Ureter (tissue), 1 donor: ENCODE results near the gene NTN4. TPM values are rescaled to one million over a fixed set of nuclear protein-coding genes. Genes with fewer than 3 reads are reported as not detected.
"Not testable (repeated sequence)": the region's sequence is repeated elsewhere in the genome, so short reads cannot be mapped to it uniquely, and the experiment has no call there.

ENCODE experiments used
- DNase-seq: peaks from one replicate; pipeline ENCODE4 v3.0.0-alpha.2; 2020; ENCODE audit warnings: low spot score
- total RNA-seq: library from RNA; stranded (reverse); gene quantifications from one replicate; pipeline ENCODE4 v1.2.4, GENCODE V29; 2023
- donor health status: DM: yes; HTN: yes; CAD: no.

NTN4 gene
- total RNA-seq, result 97.7 TPM

DNA sequence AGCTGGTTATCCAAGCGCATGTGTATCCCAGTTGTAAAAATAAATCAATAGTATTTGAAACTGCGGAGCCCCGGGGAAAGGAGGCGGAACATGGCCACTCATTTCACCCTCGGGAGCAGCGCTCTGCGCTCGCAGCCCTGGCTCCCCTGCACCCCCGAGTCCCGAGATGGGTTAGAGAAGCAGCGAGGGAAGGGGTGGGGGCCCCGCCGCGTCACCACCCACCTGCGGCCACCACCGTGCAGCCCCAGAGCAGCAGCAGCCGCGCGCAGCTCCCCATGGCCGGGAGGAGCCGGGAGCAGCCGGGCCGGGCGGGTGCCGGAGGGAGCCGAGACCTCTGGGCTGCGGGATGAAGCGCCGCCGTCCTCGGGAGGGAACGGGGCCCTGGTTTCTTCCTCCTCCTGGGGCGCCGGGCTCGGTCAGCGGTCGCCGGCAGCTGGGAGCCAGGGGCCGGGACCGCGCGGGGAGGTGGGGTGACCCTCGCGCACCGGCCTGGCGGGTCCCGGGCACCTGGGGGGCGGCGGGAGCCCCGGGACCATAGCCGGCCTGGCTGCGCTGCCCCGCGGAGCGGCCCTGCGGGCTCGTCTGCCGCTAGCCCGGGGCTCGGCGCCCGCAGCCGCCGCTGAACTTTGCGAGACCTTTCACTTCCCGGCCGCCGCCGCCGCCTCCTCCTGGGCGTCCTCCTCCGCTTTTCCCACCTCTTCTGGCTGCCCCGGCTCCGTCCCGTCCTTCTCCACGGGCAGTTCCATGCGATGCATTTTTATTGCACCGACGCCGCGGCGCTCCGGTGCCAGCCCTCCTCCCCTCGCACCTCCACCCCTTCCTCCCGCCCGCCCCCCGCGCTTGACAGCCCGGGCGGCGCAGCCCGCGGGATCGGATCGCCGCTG, at the start of gene NTN4:
Gene NTN4, minus strand, starts transcription at position 732 of the 884 bp plus-strand sequence. Its CDS starts 455 bp downstream, at position 277.
- DNase-seq, result peak; percentile 49

DNA sequence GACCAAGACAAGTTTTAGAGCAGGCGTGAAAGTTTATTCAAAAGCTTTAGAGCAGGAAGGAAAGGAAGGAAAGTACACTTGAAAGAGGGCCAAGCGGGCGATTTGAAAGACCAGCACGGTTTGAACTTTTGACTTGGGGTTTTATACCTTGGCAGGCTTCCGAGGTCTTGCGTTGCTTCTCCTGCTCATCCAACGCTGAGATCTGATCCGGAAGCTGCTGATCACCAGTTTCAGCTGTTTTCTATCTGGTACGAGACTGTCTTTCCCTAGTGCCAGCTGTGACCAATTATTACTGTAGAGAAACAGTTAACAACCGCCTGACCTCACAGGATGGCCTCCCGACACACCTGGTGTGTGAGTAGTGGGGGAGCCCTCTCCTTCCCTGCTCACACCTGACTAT, 47.6 kb upstream of the NTN4 start:
- no peak for DNase-seq

DNA sequence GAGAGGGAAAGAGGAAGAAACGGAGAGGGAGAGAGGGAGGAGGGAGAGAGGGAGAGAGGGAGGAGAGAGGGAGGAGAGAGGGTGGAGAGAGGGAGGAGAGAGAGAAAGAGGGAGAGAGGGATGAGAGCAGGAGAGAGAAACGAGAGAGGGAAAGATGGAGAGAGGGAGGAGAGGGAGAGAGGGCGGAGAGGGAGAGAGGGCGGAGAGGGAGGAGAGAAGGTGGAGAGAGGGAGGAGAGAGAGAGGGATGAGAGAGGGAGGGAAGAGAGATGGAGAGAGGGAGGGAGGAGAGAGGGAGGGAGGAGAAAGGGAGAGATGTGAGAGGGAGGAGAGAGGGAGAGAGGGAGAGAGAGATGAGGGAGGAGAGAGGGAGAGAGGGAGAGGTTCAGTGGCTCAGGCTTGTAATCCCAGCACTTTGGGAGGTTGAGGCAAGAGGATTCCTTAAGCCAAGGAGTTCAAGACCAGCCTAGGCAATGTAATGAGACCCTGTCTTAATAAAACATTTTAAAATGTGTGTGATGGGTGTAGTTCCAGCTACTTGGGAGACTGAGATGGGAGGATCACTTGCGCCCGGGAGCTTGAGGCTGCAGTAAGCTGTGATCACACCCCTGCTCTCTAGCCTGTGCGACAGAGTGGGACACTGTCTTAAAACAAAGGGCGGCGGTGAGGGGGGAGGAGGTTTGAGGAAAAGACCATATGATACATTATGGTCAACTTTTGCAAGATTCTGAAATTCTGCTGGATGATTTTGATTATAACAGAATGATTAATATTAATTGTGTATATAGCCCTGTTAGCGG, 46.9 kb upstream of the NTN4 start:
- DNase-seq, result no peak

DNA sequence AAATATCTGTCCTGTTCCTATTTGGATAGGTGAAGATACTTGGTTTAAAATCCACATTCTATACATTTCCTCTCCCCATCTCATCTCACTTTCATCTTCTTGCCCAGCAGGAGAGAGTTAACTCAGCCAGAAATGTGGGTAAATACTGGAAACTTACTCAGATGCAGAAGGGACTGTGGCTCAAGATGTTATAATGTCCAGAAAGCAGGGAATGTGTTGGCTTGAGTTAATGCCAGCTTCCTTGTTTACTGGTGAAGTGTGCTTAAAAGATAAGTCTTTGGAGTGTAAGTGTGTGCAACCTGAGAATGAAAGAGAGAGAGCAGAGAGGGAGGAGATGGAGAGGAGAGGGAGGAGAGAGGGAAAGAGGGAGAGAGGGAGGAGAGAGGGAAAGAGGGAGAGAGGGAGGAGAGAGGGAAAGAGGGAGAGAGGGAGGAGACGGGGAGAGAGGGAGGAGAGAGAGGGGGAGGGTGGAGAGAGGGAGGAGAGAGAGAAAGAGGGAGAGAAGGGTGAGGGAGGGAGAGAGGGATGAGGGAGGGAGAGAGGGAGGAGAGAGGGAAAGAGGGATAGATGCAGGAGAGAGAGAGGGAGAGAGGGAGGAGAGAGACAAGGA, 46.2 kb upstream of the NTN4 start:
- no peak for DNase-seq

DNA sequence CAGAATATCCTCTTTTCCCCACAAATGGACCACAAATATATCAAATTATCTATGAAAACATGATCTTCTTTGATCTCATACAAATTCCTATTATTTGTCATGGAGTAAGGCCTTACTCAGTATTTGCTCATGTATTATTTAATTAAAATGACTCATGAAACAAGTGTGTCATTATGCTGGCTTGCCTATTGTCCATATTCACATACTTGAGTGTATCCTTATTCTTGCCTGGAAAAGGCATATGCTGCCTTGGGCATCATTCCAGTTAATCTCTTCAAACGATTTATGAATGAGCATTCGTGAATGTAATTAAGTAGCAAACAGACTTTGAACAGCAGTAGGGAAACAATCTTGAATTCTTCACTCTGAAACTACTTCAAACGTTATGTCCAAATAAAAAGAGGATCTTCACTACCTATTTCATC, 45.6 kb upstream of the NTN4 start:
- DNase-seq, result no peak

DNA sequence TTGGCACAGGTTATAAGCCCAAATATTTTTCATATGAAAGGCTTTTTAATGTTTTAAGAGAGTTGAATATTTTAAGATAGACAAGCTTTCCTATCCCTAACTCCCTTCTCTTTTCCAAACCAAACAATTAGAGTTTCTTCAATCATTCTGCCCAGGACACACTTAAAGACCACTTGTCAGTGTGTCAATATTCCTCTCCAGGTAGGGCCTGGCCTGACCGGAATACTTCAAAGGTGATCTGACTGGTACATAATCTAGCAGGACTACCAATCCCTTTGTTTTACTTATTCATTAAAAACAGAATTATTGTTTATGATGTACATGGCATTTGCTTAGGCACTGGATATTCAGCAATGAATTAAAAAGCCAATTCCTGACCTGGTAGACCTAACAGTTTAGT, 44.0 kb upstream of the NTN4 start:
- DNase-seq, result no peak

DNA sequence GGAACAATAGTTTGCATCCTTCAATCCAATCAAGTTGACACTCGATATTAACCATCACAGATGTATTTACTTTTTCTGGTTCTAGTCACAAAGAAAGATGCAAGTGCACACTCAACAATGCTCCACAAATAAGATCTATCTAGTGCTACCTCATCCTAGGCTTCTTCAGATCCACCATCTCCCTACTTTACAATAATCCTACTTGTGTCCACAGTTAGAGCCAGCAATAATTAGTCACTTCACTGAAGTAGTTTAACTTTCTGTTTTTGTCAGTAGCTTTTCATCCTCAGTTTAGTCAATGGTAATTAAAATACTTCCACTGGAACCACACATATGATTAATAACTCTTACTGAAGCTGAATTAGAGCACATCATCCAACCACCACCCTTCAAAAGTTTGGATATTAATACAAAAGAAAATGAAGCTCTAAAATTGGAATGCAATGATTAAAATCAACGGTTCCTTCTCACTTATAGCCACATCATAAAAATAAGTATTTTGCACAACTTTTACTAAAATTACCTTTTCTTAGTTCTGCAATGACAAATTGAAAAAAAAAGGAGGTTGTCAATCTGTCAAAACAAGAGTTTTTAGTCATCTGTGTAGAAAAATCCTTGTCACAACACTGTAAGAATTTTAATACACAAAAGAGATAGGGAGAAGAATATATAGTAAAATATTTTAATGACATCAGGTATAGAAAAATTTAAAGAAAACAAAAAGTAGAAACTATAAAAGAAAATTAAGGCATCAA, 39.9 kb upstream of the NTN4 start:
- no peak for DNase-seq

DNA sequence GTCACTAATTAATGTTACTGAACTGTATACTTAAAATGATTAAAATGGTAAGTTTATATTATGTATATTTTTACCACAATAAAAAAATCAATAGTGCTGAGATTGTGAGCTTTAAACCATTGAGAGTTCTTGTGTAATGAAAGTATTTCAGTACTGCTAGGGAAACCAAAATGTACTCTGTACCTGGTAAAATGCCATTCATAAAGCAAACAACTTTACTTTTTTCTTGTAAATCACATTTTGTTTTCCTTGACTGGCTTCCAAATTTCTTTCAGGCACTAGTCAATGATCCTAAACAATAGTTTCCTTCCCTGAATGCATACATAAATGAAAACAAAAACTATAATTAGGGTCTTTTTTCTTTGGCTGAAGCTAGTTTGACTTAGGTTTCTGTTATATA, 38.8 kb upstream of the NTN4 start:
- no peak for DNase-seq

DNA sequence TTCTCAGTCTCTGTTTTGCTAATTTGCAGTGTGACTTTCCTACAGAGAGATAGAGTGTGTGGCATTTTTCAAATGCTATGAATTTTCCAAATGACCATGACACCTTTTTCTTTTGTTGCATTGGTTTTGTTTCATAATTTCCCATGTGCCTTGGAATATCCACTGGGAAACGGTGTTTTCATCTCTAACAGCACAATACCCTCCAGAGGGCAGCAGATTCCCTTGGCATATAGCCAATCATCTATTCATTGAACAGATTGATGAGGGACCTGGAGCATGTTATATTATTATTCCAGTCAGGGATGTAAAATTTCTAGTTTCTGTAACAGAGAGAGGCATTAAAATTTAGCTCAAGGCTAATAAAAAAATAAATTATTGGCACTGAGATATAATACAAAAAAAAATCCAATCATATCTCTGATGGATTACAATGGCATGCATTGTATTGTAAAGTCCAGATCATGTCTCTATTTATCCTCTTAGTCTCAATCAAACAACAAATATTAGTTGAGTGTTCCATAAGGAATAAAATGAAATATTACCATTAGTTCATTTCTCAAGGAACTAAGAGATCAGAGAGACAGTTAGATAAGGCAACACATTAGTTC, 29.6 kb upstream of the NTN4 start:
- no peak for DNase-seq

DNA sequence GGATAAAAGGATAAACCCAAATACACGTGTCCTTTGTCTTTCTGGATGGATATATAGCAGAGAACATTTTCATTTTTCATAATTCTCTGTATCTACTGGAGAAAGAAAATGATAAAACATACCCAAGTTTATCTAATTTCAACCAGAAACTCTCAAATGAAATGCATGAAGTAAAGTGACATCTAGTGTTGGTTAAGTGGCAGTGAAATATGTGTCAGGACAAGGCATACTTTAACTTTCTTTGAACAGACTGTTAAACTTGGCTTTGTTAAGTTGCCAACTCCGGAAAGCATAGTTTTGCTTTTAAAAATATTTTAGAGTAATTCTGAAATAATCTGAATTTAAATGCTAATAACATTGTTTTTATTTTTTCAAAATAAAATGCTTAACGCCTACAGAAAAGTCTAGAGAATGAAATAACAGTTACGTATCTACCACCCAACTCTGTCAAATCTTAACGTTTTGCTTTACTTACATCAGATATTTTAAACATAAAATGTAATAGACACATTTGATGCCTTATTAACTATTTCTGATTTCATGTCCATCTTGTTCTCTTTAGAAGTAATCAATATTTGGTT, 25.2 kb upstream of the NTN4 start:
- DNase-seq, result no peak

DNA sequence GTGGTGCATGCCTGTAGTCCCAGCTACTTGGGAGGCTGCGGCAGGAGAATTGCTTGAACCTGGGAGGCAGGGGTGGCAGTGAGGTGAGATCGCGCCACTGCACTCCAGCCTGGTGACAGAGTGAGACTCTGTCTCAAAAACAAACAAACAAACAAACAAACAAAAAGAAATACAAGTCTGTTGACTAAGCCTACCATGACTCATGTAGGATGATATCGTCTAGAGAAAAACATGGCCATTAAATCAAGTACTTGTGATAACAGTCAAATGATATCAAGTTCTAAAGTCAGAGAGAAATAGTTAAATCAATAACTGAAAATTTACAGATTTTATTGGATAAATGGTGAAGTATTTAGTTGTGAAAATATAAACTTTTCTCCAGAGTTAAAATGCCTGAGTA, 21.6 kb upstream of the NTN4 start:
- DNase-seq, result not testable (repeated sequence)

DNA sequence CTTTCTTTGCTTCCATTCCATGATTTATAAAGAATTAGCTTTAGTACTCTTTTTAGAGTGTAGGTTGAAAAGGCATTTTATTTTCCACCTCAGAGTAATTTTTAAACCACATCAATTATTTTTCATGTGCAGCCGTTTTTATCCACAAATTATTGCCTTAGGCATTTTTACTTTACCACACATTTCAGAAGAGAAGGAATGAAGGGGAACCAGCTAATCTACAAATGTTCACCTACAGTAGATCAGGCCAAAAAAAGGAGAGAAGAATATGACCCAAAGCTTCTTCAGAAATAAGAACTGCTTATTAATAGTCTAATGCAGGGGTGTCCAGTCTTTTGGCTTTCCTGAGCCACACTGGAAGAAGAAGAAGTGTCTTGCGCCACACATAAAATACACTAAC, 19.8 kb upstream of the NTN4 start:
- DNase-seq, result no peak

DNA sequence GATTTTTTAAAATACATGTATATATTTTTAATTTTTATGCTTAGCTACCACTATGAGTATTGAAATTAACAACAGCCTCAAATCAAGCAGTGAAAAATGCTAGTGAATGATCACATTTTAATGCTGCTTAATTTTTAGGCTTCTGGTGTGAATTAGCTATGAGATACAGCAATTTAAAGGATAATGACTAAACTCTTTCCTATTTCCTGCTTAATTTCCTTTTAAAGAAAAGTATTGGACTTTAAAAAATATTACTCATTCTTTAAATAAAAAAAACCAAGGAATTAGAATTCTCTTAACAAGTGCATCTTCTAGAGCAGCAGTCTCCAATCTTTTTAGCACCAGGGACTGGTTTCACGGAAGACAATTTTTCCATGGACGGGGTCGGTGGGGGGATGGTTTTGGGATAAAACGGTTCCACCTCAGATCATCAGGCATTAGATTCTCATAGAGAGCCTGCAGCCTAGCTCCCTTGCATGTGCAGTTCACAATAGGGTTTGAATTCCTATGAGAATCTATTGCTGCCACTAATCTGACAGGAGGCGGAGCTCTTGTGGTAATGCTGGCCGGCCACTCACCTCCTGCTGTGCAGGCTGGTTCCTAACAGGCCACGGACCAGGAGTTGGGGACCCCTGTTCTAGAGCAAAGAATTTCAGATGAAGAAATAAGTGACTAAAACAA, 18.6 kb upstream of the NTN4 start:
- no peak for DNase-seq

DNA sequence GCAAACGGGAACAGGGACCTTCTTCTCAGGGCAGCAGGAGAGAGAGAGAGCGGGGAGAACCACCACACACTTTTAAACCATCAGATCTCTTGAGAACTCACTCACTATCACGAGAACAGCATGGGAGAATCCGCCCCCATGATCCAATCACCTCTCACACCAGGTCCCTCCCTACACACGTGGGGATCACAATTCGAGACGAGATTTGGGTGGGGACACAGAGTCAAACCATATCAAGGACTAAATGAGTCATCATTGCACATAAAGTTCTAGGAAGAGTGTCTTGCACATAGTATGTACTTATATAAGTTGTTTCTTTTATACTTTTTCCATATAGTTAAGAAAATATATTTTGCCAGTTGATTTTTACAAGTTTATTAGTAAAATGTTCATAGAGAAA, 17.6 kb upstream of the NTN4 start:
- DNase-seq, result no peak

DNA sequence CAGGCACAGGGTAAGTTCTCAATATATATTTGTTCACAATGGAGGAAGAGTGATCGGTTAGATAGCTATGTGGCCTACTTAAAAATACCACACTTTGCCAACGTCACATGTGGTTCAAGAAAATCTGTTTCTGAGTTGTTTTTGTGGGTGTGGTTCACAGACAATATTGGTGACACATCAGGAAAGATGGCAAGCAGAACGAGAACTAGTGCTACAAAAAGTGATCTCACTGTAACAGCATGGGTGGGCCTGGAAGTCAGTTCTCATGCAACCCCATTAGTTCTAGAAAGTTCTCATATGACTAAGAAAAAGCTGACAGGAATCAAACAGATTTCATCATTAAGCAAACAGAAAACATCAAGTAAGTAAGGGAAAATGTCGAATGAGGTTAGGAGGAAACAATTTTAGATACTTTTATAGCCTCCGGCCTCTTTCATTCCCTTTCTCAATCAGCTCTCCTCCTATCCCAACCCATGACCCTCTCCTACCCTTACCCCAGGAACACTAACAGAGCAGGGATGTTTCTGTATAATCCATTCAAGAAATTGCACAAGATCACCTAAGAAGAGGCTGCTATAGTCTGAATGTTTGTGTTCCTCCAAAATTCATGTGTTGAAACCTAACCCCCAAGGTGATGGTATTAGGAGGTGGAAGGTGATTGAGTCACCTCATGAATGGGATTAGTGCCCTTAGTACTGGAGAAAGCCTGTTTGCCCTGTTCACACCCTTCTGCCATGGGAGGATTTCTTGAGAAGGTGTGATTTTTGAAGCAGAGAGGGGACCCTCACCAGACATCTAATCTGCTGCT, 15.5 kb upstream of the NTN4 start:
- DNase-seq, result no peak

DNA sequence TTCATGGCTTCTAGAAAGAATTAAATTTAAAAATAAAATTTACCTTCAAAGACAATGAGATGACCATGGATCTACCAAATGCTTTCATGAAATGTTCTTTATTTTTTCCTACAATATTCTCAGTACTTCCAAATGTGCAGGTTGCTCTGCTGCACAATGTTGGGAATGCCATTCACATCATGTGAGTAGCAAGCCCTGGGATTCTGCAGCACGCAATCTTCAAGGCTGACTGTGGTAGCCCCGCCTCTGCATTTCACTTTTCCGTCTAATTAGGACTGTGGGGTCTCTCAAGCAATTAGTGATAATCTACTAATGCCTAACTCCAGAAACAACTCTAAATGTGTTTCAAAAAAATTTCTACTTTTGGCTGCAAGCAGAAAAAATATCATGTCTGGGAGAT, 13.7 kb upstream of the NTN4 start:
- DNase-seq, result no peak

DNA sequence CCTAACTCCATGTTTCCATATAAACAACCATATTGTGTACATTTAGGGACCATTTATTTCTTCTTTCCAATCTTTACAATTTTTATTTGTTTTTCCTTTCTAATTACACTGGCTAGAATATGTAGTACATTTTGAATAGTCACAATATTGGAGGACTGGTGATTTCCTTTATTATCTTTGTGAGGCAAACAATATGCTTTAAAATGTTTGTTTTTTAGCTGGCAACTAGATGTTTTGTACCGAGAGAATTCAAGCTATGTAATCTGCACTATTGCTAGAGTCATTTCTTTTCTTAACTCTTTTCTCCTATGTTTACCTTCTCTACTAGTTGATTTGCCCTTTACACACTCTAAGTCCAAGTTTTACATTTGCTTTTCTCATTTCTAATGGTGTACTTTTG, 13.3 kb upstream of the NTN4 start:
- DNase-seq, result no peak

DNA sequence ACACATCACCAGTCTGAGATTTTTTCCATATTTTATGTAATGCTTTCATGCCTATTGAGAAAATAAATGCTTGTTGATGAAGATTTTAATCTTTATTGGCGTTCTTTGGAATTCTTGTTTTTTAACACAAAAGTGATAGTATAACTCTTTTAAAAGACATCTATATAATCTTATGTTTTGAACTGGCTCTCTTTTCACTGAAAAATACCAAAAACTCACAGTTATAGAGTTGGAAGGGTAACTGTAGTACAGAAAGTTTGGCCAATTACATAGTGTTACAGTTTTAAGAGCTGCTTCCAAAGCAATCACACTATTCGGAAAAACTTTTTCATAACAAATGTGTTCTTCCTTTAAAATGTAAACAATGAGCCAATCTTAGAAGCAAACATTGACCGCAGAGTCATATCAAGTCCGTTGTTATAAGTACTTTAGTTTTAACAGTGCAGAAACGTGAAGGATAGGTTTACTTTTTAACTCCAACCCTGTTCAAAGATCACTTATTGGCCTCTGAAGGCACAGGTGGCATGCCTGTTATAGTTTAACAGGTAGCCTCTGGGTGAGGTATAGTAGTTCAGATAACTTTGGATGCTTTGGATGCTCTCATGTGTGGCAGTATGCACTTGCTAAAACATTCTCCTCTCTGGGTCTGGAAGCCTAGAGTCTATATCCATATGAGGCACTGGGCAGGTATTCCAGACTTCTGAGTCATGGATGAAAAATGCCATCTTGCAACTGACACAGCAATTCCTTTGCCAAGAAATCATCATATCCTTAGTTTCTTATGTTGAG, 12.1 kb upstream of the NTN4 start:
- no peak for DNase-seq

DNA sequence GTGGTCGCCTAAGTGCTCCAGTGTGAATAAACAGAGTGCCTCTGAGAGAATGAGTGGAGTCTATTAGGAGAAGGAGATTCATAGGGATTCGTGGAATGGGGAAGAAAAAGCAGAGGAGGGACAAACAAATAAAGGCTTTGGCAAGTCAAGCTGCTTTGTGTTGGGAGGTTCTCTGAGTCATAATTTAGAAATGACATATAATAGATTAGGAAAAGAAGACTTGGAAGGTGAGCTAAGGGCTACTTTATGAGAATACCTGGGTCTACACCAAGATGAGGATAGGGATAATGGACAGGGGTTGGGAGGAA, 6.4 kb upstream of the NTN4 start:
- no peak for DNase-seq
